BLaER1 (cell line): ENCODE data around the gene TBC1D2B.
A peak's percentile ranks its signal among the peaks of the same experiment; 100 is the strongest.

Source experiments
- H3K27ac ChIP-seq: shearing (Covaris generic); formaldehyde crosslinking; 2 replicates; pipeline ENCODE4 v1.8.1; 2022
- H3K27me3 ChIP-seq: shearing (Covaris generic); formaldehyde crosslinking; 2 replicates; pipeline ENCODE4 v1.8.1; 2022
- H3K36me3 ChIP-seq: shearing (Covaris generic); formaldehyde crosslinking; 2 replicates; pipeline ENCODE4 v1.8.1; 2022
- H3K4me1 ChIP-seq: shearing (Covaris generic); formaldehyde crosslinking; 2 replicates; pipeline ENCODE4 v1.8.1; 2022
- H3K4me2 ChIP-seq: shearing (Covaris generic); formaldehyde crosslinking; 2 replicates; pipeline ENCODE4 v1.8.1; 2022
- H3K4me3 ChIP-seq: shearing (Covaris generic); formaldehyde crosslinking; 2 replicates; pipeline ENCODE4 v1.8.1; 2022
- H3K9ac ChIP-seq: shearing (Covaris generic); formaldehyde crosslinking; 2 replicates; pipeline ENCODE4 v1.8.1; 2022
- H3K9me3 ChIP-seq: shearing (Covaris generic); formaldehyde crosslinking; 2 replicates; pipeline ENCODE4 v1.8.1; 2022
- H4K20me1 ChIP-seq: shearing (Covaris generic); formaldehyde crosslinking; 2 replicates; pipeline ENCODE4 v1.8.1; 2022
- Cebpa-rat ChIP-seq: shearing (Covaris generic); IDR thresholded peaks from 2 replicates; pipeline ENCODE4 v1.8.1; 2022

Gene TBC1D2B

GRCh38 chr15:78055919-78056713, 21.4 kb downstream of the TBC1D2B start:
- Histone ChIP-seq H3K27me3 (no peaks in the 10 kb centered on the region), H3K9ac (peak overlapping the region; percentile 74), H3K36me3 (peaks cover 16% of the 10 kb centered on the region), H3K9me3 (no peaks in the 10 kb centered on the region), H3K4me1 (peaks cover 100% of the 10 kb centered on the region), H3K4me2 (peak overlapping the region; percentile 92), H3K4me3 (peak overlapping the region; percentile 33), H3K27ac (peak overlapping the region; percentile 92), H4K20me1 (no peaks in the 10 kb centered on the region)
- TF ChIP-seq Cebpa-rat, result no peak

GRCh38 chr15:78054966-78055365, 22.5 kb downstream of the TBC1D2B start:
- Histone ChIP-seq H3K27ac (peak overlapping the region; percentile 92), H4K20me1 (no peaks in the 10 kb centered on the region), H3K4me3 (no peak overlapping the region), H3K27me3 (no peaks in the 10 kb centered on the region), H3K36me3 (peaks cover 16% of the 10 kb centered on the region), H3K4me2 (peak overlapping the region; percentile 92), H3K9ac (no peak overlapping the region), H3K9me3 (no peaks in the 10 kb centered on the region), H3K4me1 (peaks cover 100% of the 10 kb centered on the region)
- TF ChIP-seq Cebpa-rat, result no peak

- no peak for TF ChIP-seq Cebpa-rat
- Histone ChIP-seq H4K20me1 (no peaks in the 10 kb centered on the region), H3K9ac (no peak overlapping the region), H3K4me2 (peak overlapping the region; percentile 92), H3K27ac (0 out of 2 replicates have a peak overlapping the region, but pooled peaks have one; percentile 92), H3K4me1 (peaks cover 100% of the 10 kb centered on the region), H3K9me3 (no peaks in the 10 kb centered on the region), H3K36me3 (peaks cover 16% of the 10 kb centered on the region), H3K4me3 (no peak overlapping the region), H3K27me3 (no peaks in the 10 kb centered on the region)
Measured at GRCh38 chr15:78054518-78054917, 23.0 kb downstream of the TBC1D2B start.

- H3K4me1 ChIP-seq, result peaks cover 100% of the 10 kb centered on the region
- H3K4me2 ChIP-seq, result peak overlapping the region; percentile 81
- peak overlapping the region; percentile 40; the same call in 1 of the 2 replicates for H3K9ac ChIP-seq
- H3K4me3 ChIP-seq, result no peak overlapping the region
- H3K27ac ChIP-seq, result peak overlapping the region; percentile 87
- no peaks in the 10 kb centered on the region for H4K20me1 ChIP-seq
- no peaks in the 10 kb centered on the region for H3K27me3 ChIP-seq
- no peak for TF ChIP-seq Cebpa-rat
- H3K9me3 ChIP-seq, result no peaks in the 10 kb centered on the region
- peaks cover 16% of the 10 kb centered on the region for H3K36me3 ChIP-seq
Measured at GRCh38 chr15:78052545-78052944, 25.0 kb downstream of the TBC1D2B start.

- Histone ChIP-seq H3K4me2 (peak overlapping the region; percentile 81), H3K27me3 (no peaks in the 10 kb centered on the region), H3K9ac (peak overlapping the region; percentile 40; the same call in 1 of the 2 replicates), H3K36me3 (peaks cover 16% of the 10 kb centered on the region), H3K9me3 (no peaks in the 10 kb centered on the region), H3K4me3 (no peak overlapping the region), H3K4me1 (peaks cover 100% of the 10 kb centered on the region), H3K27ac (peak overlapping the region; percentile 87), H4K20me1 (no peaks in the 10 kb centered on the region)
- TF ChIP-seq Cebpa-rat, result no peak
Measured at GRCh38 chr15:78052001-78052401, 25.5 kb downstream of the TBC1D2B start.

- peaks cover 100% of the 10 kb centered on the region for H3K4me1 ChIP-seq
Measured at GRCh38 chr15:78051596-78051995, 25.9 kb downstream of the TBC1D2B start.

GRCh38 chr15:78050826-78051225, 26.7 kb downstream of the TBC1D2B start:
- peaks cover 16% of the 10 kb centered on the region for H3K36me3 ChIP-seq
- peaks cover 95% of the 10 kb centered on the region for H3K4me1 ChIP-seq
- H4K20me1 ChIP-seq, result no peaks in the 10 kb centered on the region
- no peaks in the 10 kb centered on the region for H3K27me3 ChIP-seq
- TF ChIP-seq Cebpa-rat, result no peak
- H3K4me2 ChIP-seq, result peak overlapping the region; percentile 81
- H3K27ac ChIP-seq, result peak overlapping the region; percentile 87
- no peaks in the 10 kb centered on the region for H3K9me3 ChIP-seq
- peak overlapping the region; percentile 70 for H3K9ac ChIP-seq
- H3K4me3 ChIP-seq, result no peak overlapping the region

More at GRCh38 chr15:78051596-78051995, 25.9 kb downstream of the TBC1D2B start:
- no peaks in the 10 kb centered on the region for H3K9me3 ChIP-seq
- H3K27ac ChIP-seq, result peak overlapping the region; percentile 87
- no peak overlapping the region for H3K4me3 ChIP-seq
- H3K36me3 ChIP-seq, result peaks cover 16% of the 10 kb centered on the region
- H4K20me1 ChIP-seq, result no peaks in the 10 kb centered on the region
- no peak for TF ChIP-seq Cebpa-rat
- peak overlapping the region; percentile 81 for H3K4me2 ChIP-seq
- peak overlapping the region; percentile 40; the same call in 1 of the 2 replicates for H3K9ac ChIP-seq
- H3K27me3 ChIP-seq, result no peaks in the 10 kb centered on the region

GRCh38 chr15:78050441-78050809, 27.1 kb downstream of the TBC1D2B start:
- H3K27ac ChIP-seq, result peak overlapping the region; percentile 87
- no peak for TF ChIP-seq Cebpa-rat

GRCh38 chr15:78049691-78050440, 27.6 kb downstream of the TBC1D2B start:
- Histone ChIP-seq H3K4me3 (peak overlapping the region; percentile 32; the same call in 1 of the 2 replicates), H3K27me3 (no peaks in the 10 kb centered on the region), H3K27ac (peak overlapping the region; percentile 87), H4K20me1 (no peaks in the 10 kb centered on the region), H3K4me2 (peak overlapping the region; percentile 81), H3K36me3 (peaks cover 17% of the 10 kb centered on the region), H3K9ac (peak overlapping the region; percentile 70), H3K9me3 (no peaks in the 10 kb centered on the region), H3K4me1 (peaks cover 86% of the 10 kb centered on the region)
- TF ChIP-seq Cebpa-rat, result no peak

More at GRCh38 chr15:78050441-78050809, 27.1 kb downstream of the TBC1D2B start:
- Histone ChIP-seq H3K9me3 (no peaks in the 10 kb centered on the region), H3K4me1 (peaks cover 91% of the 10 kb centered on the region), H3K4me2 (peak overlapping the region; percentile 81), H3K27me3 (no peaks in the 10 kb centered on the region), H3K4me3 (no peak overlapping the region; the same call in 1 of the 2 replicates), H3K9ac (peak overlapping the region; percentile 70), H4K20me1 (no peaks in the 10 kb centered on the region), H3K36me3 (peaks cover 16% of the 10 kb centered on the region)

GRCh38 chr15:78048628-78048920, 28.9 kb downstream of the TBC1D2B start:
- peak overlapping the region; percentile 61 for H3K9ac ChIP-seq
- H4K20me1 ChIP-seq, result no peaks in the 10 kb centered on the region
- no peaks in the 10 kb centered on the region for H3K9me3 ChIP-seq
- H3K4me2 ChIP-seq, result peak overlapping the region; percentile 81
- H3K27ac ChIP-seq, result peak overlapping the region; percentile 87
- no peaks in the 10 kb centered on the region for H3K27me3 ChIP-seq
- H3K4me3 ChIP-seq, result no peak overlapping the region
- H3K4me1 ChIP-seq, result peaks cover 73% of the 10 kb centered on the region
- TF ChIP-seq Cebpa-rat, result no peak
- peaks cover 25% of the 10 kb centered on the region for H3K36me3 ChIP-seq
